HepG2 (cell line): ENCODE measurements around the gene CXCL3. TPM values are rescaled to one million over a fixed set of nuclear protein-coding genes. Genes with fewer than 3 reads are reported as not detected.

Experiments
- ATAC-seq: fragments of 200-7000 bp; cut with Tn5 transposase; 3 replicates; pipeline ENCODE4 v1.9.1; 2020; ENCODE audit warnings: mild to moderate bottlenecking, moderate library complexity
- BruUV-seq: library from RNA; stranded (reverse); fragments of 400-500 nt; replicated peaks from 2 replicates; lab custom pipeline; 2021; lab: Mats Ljungman, UMichigan
- CTCF ChIA-PET: fragments of 300-600 bp; formaldehyde crosslinking; extraction: SDS; loops from one replicate; lab custom pipeline; 2021; ENCODE audit warnings: low total read pairs, inconsistent platforms, low intra/inter-chr PET ratio; lab: Yijun Ruan, JAX
- POLR2A ChIA-PET: fragments of 350-600 bp; sonication (Branson Sonifier 250); formaldehyde crosslinking; loops from one replicate; lab custom pipeline; 2020; ENCODE audit warnings: antibody characterized with exemption, inconsistent platforms; lab: Yijun Ruan, JAX
- DNase-seq: peaks from one replicate; pipeline ENCODE4 v3.0.0-alpha.2; 2015; ENCODE audit warnings: low spot score
- FAIRE-seq: peaks from 3 replicates; lab custom pipeline; 2011; peaks lifted over from hg19 to GRCh38; lab: Jason Lieb, UNC
- H2AFZ ChIP-seq: one replicate; pipeline ENCODE4 v1.6.1; 2011; ENCODE audit warnings: low read length, inconsistent platforms
- H3K27ac ChIP-seq: fragments of 300-600 bp; 3 replicates; pipeline ENCODE4 v1.8.0; 2011; ENCODE audit warnings: mixed run types, mild to moderate bottlenecking, mixed read lengths, low read length, inconsistent platforms; ENCODE audit not compliant: insufficient read depth; ENCODE audit errors: extremely low read length
- H3K27me3 ChIP-seq, 2 experiments: fragments of 200-600 bp in 1 of 2; 2 replicates in 1 of 2; 3 replicates in 1 of 2; pipeline versions ENCODE4 v1.6.0 to v1.8.0; 2011; ENCODE audit warnings: low read length in 2 of 2, mild to moderate bottlenecking in 2 of 2, moderate library complexity in 2 of 2, inconsistent platforms in 1 of 2; ENCODE audit not compliant: insufficient read depth in 2 of 2, control insufficient read depth in 1 of 2
- H3K36me3 ChIP-seq, 2 experiments: fragments of 200-600 bp in 1 of 2; replicated peaks in 1 of 2; 2 replicates in 1 of 2; 3 replicates in 1 of 2; pipeline versions ENCODE4 v1.5.1 to v1.8.0; 2011; ENCODE audit warnings: low read length in 2 of 2, inconsistent platforms in 1 of 2; ENCODE audit not compliant: insufficient read depth in 2 of 2, control insufficient read depth in 1 of 2
- H3K4me1 ChIP-seq: 2 replicates; pipeline ENCODE4 v1.5.1; 2012; ENCODE audit warnings: low read length, inconsistent platforms; ENCODE audit not compliant: insufficient read depth
- H3K4me2 ChIP-seq: 2 replicates; pipeline ENCODE4 v1.6.0; 2011; ENCODE audit warnings: low read depth, low read length, inconsistent platforms
- H3K4me3 ChIP-seq, 3 experiments: fragments of 200-600 bp in 1 of 3; sonication (generic), shearing (Covaris generic) in 1 of 3; replicated peaks in 1 of 3; 2 replicates each; pipeline ENCODE4 v1.5.1; 2011 to 2016; ENCODE audit warnings: low read length in 3 of 3, inconsistent platforms in 2 of 3, low read depth in 2 of 3, mild to moderate bottlenecking in 2 of 3, control low read depth in 1 of 3, mixed read lengths in 1 of 3; ENCODE audit not compliant: insufficient read depth in 1 of 3
- H3K79me2 ChIP-seq: one replicate; pipeline ENCODE4 v1.6.1; 2011; ENCODE audit warnings: low read length, inconsistent platforms; ENCODE audit not compliant: insufficient read depth
- H3K9ac ChIP-seq: 2 replicates; pipeline ENCODE4 v1.6.0; 2011; ENCODE audit warnings: mild to moderate bottlenecking, low read depth, low read length, inconsistent platforms; ENCODE audit not compliant: insufficient read depth
- H3K9me3 ChIP-seq: 2 replicates; pipeline ENCODE4 v1.5.1; 2012; ENCODE audit warnings: mild to moderate bottlenecking, low read length
- H4K20me1 ChIP-seq: 2 replicates; pipeline ENCODE4 v1.6.0; 2011; ENCODE audit warnings: inconsistent platforms, mild to moderate bottlenecking, low read length, moderate library complexity; ENCODE audit not compliant: insufficient read depth
- BCL6 ChIP-seq: IDR thresholded peaks from 2 replicates; pipeline ENCODE4 v1.6.1; 2016; ENCODE audit warnings: missing genetic modification reagents, missing compliant biosample characterization
- MAFF ChIP-seq: IDR thresholded peaks from 2 replicates; pipeline ENCODE4 v1.6.1; 2011; ENCODE audit warnings: low read depth, low read length, improper control_type of control experiment
- MAFK ChIP-seq, 2 experiments: IDR thresholded peaks in 1 of 2; conservative IDR thresholded peaks in 1 of 2; 2 replicates each; pipeline ENCODE4 v1.6.1; 2011; ENCODE audit warnings: improper control_type of control experiment in 2 of 2, low read length in 2 of 2
- WGBS: methylation state at CpG from one replicate; pipeline ENCODE4 v1.1.6; 2017; ENCODE audit warnings: low lambda C conversion rate; 5-methylcytosine and 5-hydroxymethylcytosine counted together
- in situ Hi-C: cut with HindIII; loops from 2 replicates; pipeline ENCODE4 v1.10.0; 2017; ENCODE audit warnings: low pct_unique_long_range_greater_than_20kb; ENCODE audit not compliant: extremely low pct_ligation_motif_present
- intact Hi-C: fragments of 100-400 bp; cut with micrococcal nuclease; formaldehyde crosslinking; loops from one replicate; pipeline ENCODE4 v1.10.0; 2022; ENCODE audit not compliant: unreplicated experiment
- polyA plus RNA-seq, 8 experiments: library from polyadenylated mRNA; depleted of rRNA in 3 of 8; stranded (reverse) in 7 of 8; unstranded in 1 of 8; fragments of >200 nt; fragmentation: Illumina TruSeq in 4 of 8; extraction: Trizol in 4 of 8; gene quantifications; 2 replicates each; pipeline versions ENCODE4 v1.2.1 to v1.2.3, GENCODE V29; 2011 to 2016; ENCODE audit warnings: low read depth in 4 of 8, missing spikeins in 1 of 8, mixed read lengths in 1 of 8; ENCODE audit not compliant: insufficient read depth in 1 of 8
- total RNA-seq, 5 experiments: library from RNA; depleted of rRNA; stranded (reverse); fragments of >200 nt; fragmentation: Illumina TruSeq; extraction: Trizol; gene quantifications; 2 replicates each; pipeline ENCODE4 v1.2.3, GENCODE V29; 2016; ENCODE audit warnings: low read depth in 1 of 5
- TF ChIP-seq, protein P1 (sequence below): sonication (generic); formaldehyde crosslinking; IDR thresholded peaks from 2 replicates; pipeline ENCODE4 v1.8.1; 2023; ENCODE audit warnings: mild to moderate bottlenecking, inconsistent platforms, moderate library complexity, missing genetic modification reagents, borderline replicate concordance
- TF ChIP-seq, protein P2 (sequence below): sonication (generic); formaldehyde crosslinking; IDR thresholded peaks from 2 replicates; pipeline ENCODE4 v1.4.0; 2020; ENCODE audit warnings: missing genetic modification reagents
- TF ChIP-seq, protein P3 (sequence below): sonication (generic); formaldehyde crosslinking; IDR thresholded peaks from 2 replicates; pipeline ENCODE4 v1.4.0; 2020; ENCODE audit warnings: missing genetic modification reagents

The CXCL3 gene
- total and polyA plus RNA-seq, 2 of the 13 experiments (the other 11 are each of a cell fraction or from before 2014, with no cell fraction given), result 0.13 TPM; not detected in 1

DNA sequence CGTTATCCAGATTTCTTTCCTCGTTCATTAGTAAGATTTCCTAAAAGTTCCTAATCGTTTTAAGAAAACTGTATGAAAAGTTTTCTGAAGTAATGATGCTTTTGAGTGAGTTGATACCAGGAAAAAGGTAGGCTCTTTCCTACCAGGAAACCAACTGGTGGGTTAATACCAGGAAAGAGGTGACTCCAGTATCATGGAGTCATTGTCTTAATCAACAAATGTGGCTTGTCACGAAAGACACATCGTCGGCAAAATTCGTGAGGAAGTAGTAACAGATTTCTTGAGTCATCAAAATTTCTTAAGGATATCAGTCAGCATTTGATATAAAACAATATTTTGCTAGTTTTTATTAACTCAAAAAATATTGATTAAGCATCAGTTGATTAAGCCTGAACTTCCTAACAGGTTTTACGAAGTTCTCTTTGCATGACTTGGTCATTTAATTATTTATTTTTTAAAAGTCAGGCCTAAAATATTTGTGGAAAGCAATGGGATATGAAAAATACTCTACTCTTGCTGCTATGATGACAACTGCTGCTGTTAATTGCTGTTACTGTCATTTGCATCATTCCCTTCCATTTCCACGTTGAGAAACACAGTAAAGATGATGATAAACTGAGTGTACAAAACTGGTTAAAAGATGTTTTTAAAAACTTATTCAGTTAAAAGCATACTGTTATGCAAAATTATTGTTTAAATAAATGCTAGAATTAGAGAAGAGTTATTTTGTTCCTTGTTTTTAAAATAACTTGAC lies 47.3 kb downstream of the CXCL3 start:
- FAIRE-seq (no peak), ATAC-seq (no peak)
- TF ChIP-seq MAFF (peak; percentile 76), MAFK (conservative IDR thresholded peaks at IDR 0.05 in 1 of 2, IDR thresholded peaks at IDR 0.05 in 1 of 2; ENCODE audit: low read length in 2 of 2) (peak; percentile 67 to 85)
- TF ChIP-seq, protein P1, sequence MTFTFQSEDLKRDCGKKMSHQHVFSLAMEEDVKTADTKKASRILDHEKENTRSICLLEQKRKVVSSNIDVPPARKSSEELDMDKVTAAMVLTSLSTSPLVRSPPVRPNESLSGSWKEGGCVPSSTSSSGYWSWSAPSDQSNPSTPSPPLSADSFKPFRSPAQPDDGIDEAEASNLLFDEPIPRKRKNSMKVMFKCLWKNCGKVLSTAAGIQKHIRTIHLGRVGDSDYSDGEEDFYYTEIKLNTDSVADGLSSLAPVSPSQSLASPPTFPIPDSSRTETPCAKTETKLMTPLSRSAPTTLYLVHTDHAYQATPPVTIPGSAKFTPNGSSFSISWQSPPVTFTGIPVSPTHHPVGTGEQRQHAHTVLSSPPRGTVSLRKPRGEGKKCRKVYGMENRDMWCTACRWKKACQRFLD (CRISPR knock-in tag), result no peak

DNA sequence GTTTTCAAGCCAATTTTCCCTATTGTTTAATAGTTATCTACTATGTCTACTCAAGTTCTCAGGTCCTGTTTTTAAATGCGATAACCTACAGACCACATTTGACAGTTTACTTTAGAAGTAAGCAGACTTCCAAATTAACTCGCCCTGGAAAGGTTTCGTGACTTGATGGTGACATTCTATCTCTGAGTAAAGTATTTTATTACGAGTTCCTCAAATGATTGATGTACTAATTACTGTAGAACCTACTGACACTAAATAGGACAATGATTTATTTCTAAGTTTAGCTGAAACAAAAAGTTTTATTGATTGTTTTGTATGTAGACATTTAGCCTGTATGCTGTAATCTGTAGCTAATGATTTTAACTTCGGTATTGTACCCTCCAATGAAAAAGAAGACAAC lies 48.6 kb downstream of the CXCL3 start:
- Histone ChIP-seq H3K4me1 (no peaks in the 10 kb centered on the region), H3K4me3 (no peak overlapping the region), H3K4me2 (no peak overlapping the region), H2AFZ (no peak overlapping the region), H3K27ac (no peak overlapping the region), H3K36me3 (no peaks in the 10 kb centered on the region), H3K79me2 (no peaks in the 10 kb centered on the region), H3K9me3 (no peaks in the 10 kb centered on the region), H4K20me1 (no peaks in the 10 kb centered on the region), H3K27me3 (peaks cover 0 to 6% of the 10 kb centered on the region in 2 experiments; a peak in 2 of 5 replicates), H3K9ac (no peak overlapping the region)
- intact Hi-C loops, result no loop called here
- ATAC-seq (no peak), FAIRE-seq (no peak), DNase-seq (no peak)
- in situ Hi-C loops, result no loop called here
- BruUV-seq, result no TSS peak
- ChIA-PET CTCF (no interaction called here), POLR2A (no interaction called here)
- WGBS, result 2% methylated on average over 5 of the region's 5 CpGs
- TF ChIP-seq, protein P2, sequence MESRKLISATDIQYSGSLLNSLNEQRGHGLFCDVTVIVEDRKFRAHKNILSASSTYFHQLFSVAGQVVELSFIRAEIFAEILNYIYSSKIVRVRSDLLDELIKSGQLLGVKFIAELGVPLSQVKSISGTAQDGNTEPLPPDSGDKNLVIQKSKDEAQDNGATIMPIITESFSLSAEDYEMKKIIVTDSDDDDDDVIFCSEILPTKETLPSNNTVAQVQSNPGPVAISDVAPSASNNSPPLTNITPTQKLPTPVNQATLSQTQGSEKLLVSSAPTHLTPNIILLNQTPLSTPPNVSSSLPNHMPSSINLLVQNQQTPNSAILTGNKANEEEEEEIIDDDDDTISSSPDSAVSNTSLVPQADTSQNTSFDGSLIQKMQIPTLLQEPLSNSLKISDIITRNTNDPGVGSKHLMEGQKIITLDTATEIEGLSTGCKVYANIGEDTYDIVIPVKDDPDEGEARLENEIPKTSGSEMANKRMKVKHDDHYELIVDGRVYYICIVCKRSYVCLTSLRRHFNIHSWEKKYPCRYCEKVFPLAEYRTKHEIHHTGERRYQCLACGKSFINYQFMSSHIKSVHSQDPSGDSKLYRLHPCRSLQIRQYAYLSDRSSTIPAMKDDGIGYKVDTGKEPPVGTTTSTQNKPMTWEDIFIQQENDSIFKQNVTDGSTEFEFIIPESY, result no peak
- TF ChIP-seq BCL6 (CRISPR knock-in tag), result no peak
- TF ChIP-seq, protein P3, sequence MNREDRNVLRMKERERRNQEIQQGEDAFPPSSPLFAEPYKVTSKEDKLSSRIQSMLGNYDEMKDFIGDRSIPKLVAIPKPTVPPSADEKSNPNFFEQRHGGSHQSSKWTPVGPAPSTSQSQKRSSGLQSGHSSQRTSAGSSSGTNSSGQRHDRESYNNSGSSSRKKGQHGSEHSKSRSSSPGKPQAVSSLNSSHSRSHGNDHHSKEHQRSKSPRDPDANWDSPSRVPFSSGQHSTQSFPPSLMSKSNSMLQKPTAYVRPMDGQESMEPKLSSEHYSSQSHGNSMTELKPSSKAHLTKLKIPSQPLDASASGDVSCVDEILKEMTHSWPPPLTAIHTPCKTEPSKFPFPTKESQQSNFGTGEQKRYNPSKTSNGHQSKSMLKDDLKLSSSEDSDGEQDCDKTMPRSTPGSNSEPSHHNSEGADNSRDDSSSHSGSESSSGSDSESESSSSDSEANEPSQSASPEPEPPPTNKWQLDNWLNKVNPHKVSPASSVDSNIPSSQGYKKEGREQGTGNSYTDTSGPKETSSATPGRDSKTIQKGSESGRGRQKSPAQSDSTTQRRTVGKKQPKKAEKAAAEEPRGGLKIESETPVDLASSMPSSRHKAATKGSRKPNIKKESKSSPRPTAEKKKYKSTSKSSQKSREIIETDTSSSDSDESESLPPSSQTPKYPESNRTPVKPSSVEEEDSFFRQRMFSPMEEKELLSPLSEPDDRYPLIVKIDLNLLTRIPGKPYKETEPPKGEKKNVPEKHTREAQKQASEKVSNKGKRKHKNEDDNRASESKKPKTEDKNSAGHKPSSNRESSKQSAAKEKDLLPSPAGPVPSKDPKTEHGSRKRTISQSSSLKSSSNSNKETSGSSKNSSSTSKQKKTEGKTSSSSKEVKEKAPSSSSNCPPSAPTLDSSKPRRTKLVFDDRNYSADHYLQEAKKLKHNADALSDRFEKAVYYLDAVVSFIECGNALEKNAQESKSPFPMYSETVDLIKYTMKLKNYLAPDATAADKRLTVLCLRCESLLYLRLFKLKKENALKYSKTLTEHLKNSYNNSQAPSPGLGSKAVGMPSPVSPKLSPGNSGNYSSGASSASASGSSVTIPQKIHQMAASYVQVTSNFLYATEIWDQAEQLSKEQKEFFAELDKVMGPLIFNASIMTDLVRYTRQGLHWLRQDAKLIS (CRISPR knock-in tag), result no peak

More for the DNA sequence above, 47.3 kb downstream of the CXCL3 start:
- in situ Hi-C loops (no loop called here), intact Hi-C loops (no loop called here)
- WGBS, result 34% methylated on average over 9 of the region's 9 CpGs
- H3K27me3 ChIP-seq, result peaks cover 0 to 6% of the 10 kb centered on the region in 2 experiments; a peak in 3 of 5 replicates
- no peaks in the 10 kb centered on the region for H3K4me1 ChIP-seq
- H2AFZ ChIP-seq, result no peak overlapping the region
- no peak for DNase-seq
- H3K79me2 ChIP-seq, result no peaks in the 10 kb centered on the region
- no TSS peak for BruUV-seq
- H3K4me2 ChIP-seq, result no peak overlapping the region
- no peaks in the 10 kb centered on the region for H3K9me3 ChIP-seq
- no peaks in the 10 kb centered on the region for H4K20me1 ChIP-seq
- no peak overlapping the region for H3K4me3 ChIP-seq
- ChIA-PET CTCF (no interaction called here), POLR2A (no interaction called here)
- H3K9ac ChIP-seq, result no peak overlapping the region
- no peak overlapping the region for H3K27ac ChIP-seq
- no peaks in the 10 kb centered on the region for H3K36me3 ChIP-seq
